Endothelial cell of umbilical vein (primary cell): ENCODE data around the gene CMC2. TPM values are rescaled to one million over a fixed set of nuclear protein-coding genes. Genes with fewer than 3 reads are reported as not detected.

Experiments
- BruUV-seq: library from RNA; stranded (reverse); fragments of 400-500 nt; replicated peaks from 2 replicates; lab custom pipeline; 2021; lab: Mats Ljungman, UMichigan
- CTCF ChIA-PET: fragments of 300-600, 350-600 bp; sonication (Branson Sonifier 250); formaldehyde crosslinking; loops from one replicate; lab custom pipeline; 2021; ENCODE audit warnings: antibody characterized with exemption, inconsistent platforms; lab: Charles Lee
- POLR2A ChIA-PET: fragments of 300-600, 350-600 bp; sonication (Branson Sonifier 250); formaldehyde crosslinking; loops from one replicate; lab custom pipeline; 2021; ENCODE audit warnings: antibody characterized with exemption, inconsistent platforms; lab: Charles Lee
- DNase-seq: peaks from one replicate; pipeline ENCODE4 v3.0.0-alpha.2; 2011; ENCODE audit warnings: low read depth, low spot score
- FAIRE-seq: peaks from 2 replicates; lab custom pipeline; 2011; peaks lifted over from hg19 to GRCh38; lab: Jason Lieb, UNC
- H2AFZ ChIP-seq: 2 replicates; pipeline ENCODE4 v1.6.0; 2012; ENCODE audit warnings: low read depth, low read length, control low read depth, inconsistent platforms
- H3K27ac ChIP-seq: 2 replicates; pipeline ENCODE4 v1.5.1; 2011; ENCODE audit warnings: low read depth, mild to moderate bottlenecking, control low read depth, low read length, moderate library complexity; ENCODE audit not compliant: insufficient read depth
- H3K27me3 ChIP-seq, 2 experiments: 2 replicates each; pipeline versions ENCODE4 v1.6.0 to v1.6.1; 2011; ENCODE audit warnings: low read length in 2 of 2, mixed read lengths in 1 of 2; ENCODE audit not compliant: control insufficient read depth in 2 of 2, insufficient read depth in 2 of 2
- H3K36me3 ChIP-seq, 2 experiments: 2 replicates in 1 of 2; 3 replicates in 1 of 2; pipeline ENCODE4 v1.5.1; 2011; ENCODE audit warnings: low read length in 2 of 2, mild to moderate bottlenecking in 1 of 2, moderate library complexity in 1 of 2; ENCODE audit not compliant: control insufficient read depth in 2 of 2, insufficient read depth in 2 of 2; ENCODE audit errors: extremely low read depth in 1 of 2
- H3K4me1 ChIP-seq: 3 replicates; pipeline ENCODE4 v1.5.1; 2011; ENCODE audit warnings: mild to moderate bottlenecking, low read length; ENCODE audit not compliant: control insufficient read depth, insufficient read depth; ENCODE audit errors: extremely low read depth
- H3K4me2 ChIP-seq: 2 replicates; pipeline ENCODE4 v1.6.1; 2011; ENCODE audit warnings: low read length, control low read depth, mixed read lengths; ENCODE audit not compliant: insufficient read depth
- H3K4me3 ChIP-seq, 3 experiments: fragments of 200-600 bp in 1 of 3; sonication (generic), shearing (Covaris generic) in 1 of 3; replicated peaks in 1 of 3; 2 replicates each; pipeline ENCODE4 v1.5.1; 2011 to 2016; ENCODE audit warnings: control low read depth in 3 of 3, low read length in 3 of 3, mild to moderate bottlenecking in 2 of 3, inconsistent platforms in 1 of 3, low read depth in 1 of 3, moderate library complexity in 1 of 3; ENCODE audit not compliant: insufficient read depth in 1 of 3
- H3K79me2 ChIP-seq: 2 replicates; pipeline ENCODE4 v1.6.0; 2012; ENCODE audit warnings: low read length, inconsistent platforms; ENCODE audit not compliant: control insufficient read depth, insufficient read depth
- H3K9ac ChIP-seq: replicated peaks from 2 replicates; pipeline ENCODE3; 2011; ENCODE audit warnings: low read length, control low read depth; ENCODE audit not compliant: insufficient read depth; ENCODE audit errors: extremely low read depth
- H3K9me1 ChIP-seq: replicated peaks from 3 replicates; pipeline ENCODE4 v1.6.0; 2011; ENCODE audit warnings: mild to moderate bottlenecking, low read length; ENCODE audit not compliant: control insufficient read depth, insufficient read depth; ENCODE audit errors: extremely low read depth
- H3K9me3 ChIP-seq: replicated peaks from 2 replicates; pipeline ENCODE4 v1.5.1; 2012; ENCODE audit warnings: low read length, inconsistent platforms; ENCODE audit not compliant: control insufficient read depth, insufficient read depth
- H4K20me1 ChIP-seq: replicated peaks from 2 replicates; pipeline ENCODE3; 2011; ENCODE audit warnings: mild to moderate bottlenecking, low read length; ENCODE audit not compliant: control insufficient read depth, insufficient read depth; ENCODE audit errors: extremely low read depth
- FOS ChIP-seq: IDR thresholded peaks from 2 replicates; pipeline ENCODE4 v1.6.1; 2011; ENCODE audit warnings: mild to moderate bottlenecking, low read length, moderate library complexity, borderline replicate concordance; ENCODE audit not compliant: insufficient read depth
- GATA2 ChIP-seq: IDR thresholded peaks from 2 replicates; pipeline ENCODE4 v1.7.0; 2011; ENCODE audit warnings: low read depth, mild to moderate bottlenecking, moderate library complexity, mixed read lengths, low read length; ENCODE audit not compliant: insufficient read length, insufficient read depth
- MAX ChIP-seq: IDR thresholded peaks from 2 replicates; pipeline ENCODE4 v1.6.1; 2011; ENCODE audit not compliant: insufficient read depth, insufficient read length
- POLR2A ChIP-seq: IDR thresholded peaks from 2 replicates; pipeline ENCODE4 v1.6.1; 2012; ENCODE audit warnings: low read depth, mild to moderate bottlenecking, control low read depth, low read length
- POLR2AphosphoS5 ChIP-seq: IDR thresholded peaks from 2 replicates; pipeline ENCODE4 v1.6.1; 2012; ENCODE audit warnings: low read depth, mild to moderate bottlenecking, control low read depth, low read length, moderate library complexity; ENCODE audit not compliant: insufficient read depth
- dilution Hi-C: fragments of 300-500 bp; cut with MboI; formaldehyde crosslinking; loops from one replicate; pipeline ENCODE4 v1.15.0; 2019; ENCODE audit warnings: low sequenced_read_pairs; ENCODE audit not compliant: extremely low pct_ligation_motif_present
- intact Hi-C: fragments of 100-400 bp; cut with micrococcal nuclease; formaldehyde crosslinking; loops from one replicate; pipeline ENCODE4 v1.10.0; 2022
- polyA plus RNA-seq, 4 experiments: library from polyadenylated mRNA; depleted of rRNA in 3 of 4; stranded (reverse) in 3 of 4; unstranded in 1 of 4; fragments of >200 nt; gene quantifications; 2 replicates each; pipeline versions ENCODE4 v1.2.1 to v1.2.3, GENCODE V29; 2011 to 2012; ENCODE audit warnings: missing spikeins in 1 of 4
- total RNA-seq: library from RNA; stranded (reverse); gene quantifications from 2 replicates; pipeline ENCODE4 v1.2.3, GENCODE V29; 2021
- TF ChIP-seq, protein P1 (sequence below), 2 donors: IDR thresholded peaks; 1 replicate in 1 of 2; 2 replicates in 1 of 2; pipeline ENCODE4 v1.5.1; 2011; ENCODE audit warnings: low read length in 2 of 2, mild to moderate bottlenecking in 2 of 2, moderate library complexity in 2 of 2, control low read depth in 1 of 2, inconsistent platforms in 1 of 2, low read depth in 1 of 2; ENCODE audit not compliant: insufficient read depth in 1 of 2; ENCODE audit errors: extremely low read depth in 1 of 2

CMC2 gene
- total and polyA plus RNA-seq, 2 donors (not counting 3 experiments of a cell fraction or from before 2014, with no cell fraction given), result 97.8 to 216 TPM

DNA sequence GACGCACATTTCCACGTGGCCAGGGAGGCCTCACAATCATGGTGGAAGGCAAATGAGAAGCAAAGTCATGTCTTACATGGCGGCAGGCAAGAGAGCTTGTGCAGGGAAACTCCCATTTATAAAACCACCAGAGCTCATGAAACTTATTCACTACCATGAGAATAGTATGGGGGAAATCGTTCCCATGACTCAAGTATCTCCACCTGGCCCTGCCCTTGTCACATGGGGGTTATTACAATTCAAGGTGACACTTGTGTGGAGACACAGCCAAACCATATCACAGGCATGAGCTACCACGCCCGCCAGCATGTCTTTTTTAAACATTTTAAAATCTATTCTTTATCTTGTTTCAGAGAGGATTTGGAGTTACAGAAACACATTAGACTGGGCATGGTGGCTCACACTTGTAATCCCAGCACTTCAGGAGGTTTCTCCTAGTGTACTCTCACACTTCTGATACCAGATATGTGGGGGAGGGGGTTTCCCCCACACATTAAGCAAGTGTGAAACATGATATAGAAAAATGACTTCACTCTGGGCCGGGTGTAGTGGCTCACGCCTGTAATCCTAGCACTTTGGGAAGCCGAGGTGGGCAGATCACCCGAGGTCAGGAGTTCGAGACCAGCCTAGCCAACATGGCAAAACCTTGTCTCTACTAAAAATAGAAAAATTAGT is 23.4 kb upstream of the CMC2 start:
- Histone ChIP-seq H3K9ac (no peak overlapping the region), H2AFZ (no peak overlapping the region), H3K4me3 (no peak overlapping the region), H3K27ac (no peak overlapping the region), H4K20me1 (no peaks in the 10 kb centered on the region), H3K27me3 (no peaks in the 10 kb centered on the region), H3K9me3 (no peaks in the 10 kb centered on the region), H3K79me2 (no peaks in the 10 kb centered on the region), H3K36me3 (peaks cover 0 to 8% of the 10 kb centered on the region in 2 experiments), H3K4me1 (no peaks in the 10 kb centered on the region), H3K4me2 (no peak overlapping the region), H3K9me1 (no peaks in the 10 kb centered on the region)
- BruUV-seq, result no TSS peak
- intact Hi-C loops, result no loop called here
- POLR2A ChIA-PET, result no interaction called here
- CTCF ChIA-PET, result interaction anchor here (1.0 kb wide), 3 partner anchors 8 to 82 kb away, joined by 3 read pairs; no protein-coding TSS in a partner anchor
- DNase-seq (no peak), FAIRE-seq (no peak)
- dilution Hi-C loops, result no loop called here
- no peak for TF ChIP-seq MAX
- TF ChIP-seq FOS, result no peak
- TF ChIP-seq POLR2A, result no peak
- TF ChIP-seq POLR2AphosphoS5, result no peak
- TF ChIP-seq GATA2, result no peak
- TF ChIP-seq, protein P1, sequence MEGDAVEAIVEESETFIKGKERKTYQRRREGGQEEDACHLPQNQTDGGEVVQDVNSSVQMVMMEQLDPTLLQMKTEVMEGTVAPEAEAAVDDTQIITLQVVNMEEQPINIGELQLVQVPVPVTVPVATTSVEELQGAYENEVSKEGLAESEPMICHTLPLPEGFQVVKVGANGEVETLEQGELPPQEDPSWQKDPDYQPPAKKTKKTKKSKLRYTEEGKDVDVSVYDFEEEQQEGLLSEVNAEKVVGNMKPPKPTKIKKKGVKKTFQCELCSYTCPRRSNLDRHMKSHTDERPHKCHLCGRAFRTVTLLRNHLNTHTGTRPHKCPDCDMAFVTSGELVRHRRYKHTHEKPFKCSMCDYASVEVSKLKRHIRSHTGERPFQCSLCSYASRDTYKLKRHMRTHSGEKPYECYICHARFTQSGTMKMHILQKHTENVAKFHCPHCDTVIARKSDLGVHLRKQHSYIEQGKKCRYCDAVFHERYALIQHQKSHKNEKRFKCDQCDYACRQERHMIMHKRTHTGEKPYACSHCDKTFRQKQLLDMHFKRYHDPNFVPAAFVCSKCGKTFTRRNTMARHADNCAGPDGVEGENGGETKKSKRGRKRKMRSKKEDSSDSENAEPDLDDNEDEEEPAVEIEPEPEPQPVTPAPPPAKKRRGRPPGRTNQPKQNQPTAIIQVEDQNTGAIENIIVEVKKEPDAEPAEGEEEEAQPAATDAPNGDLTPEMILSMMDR (IDR thresholded peaks at IDR 0.05; ENCODE audit: extremely low read depth in 1 of 2, insufficient read depth in 1 of 2, low read depth in 1 of 2, low read length in 2 of 2), result no peak
